Adipose tissue (tissue), 3 donors: Measurements from ENCODE around the gene ANKRD12. TPM values are rescaled to one million over a fixed set of nuclear protein-coding genes. Genes with fewer than 3 reads are reported as not detected.

Experiments
- H3K27ac ChIP-seq: one replicate; pipeline ENCODE4 v1.5.1; 2013; ENCODE audit warnings: low read depth, low read length
- WGBS, 3 donors: extraction: QIAGEN DNeasy Blood & Tissue Kit; methylation state at CpG; one replicate each; pipeline ENCODE4 v1.1.7; 2013; 5-methylcytosine and 5-hydroxymethylcytosine counted together
- polyA plus RNA-seq, 3 donors: library from polyadenylated mRNA; stranded (reverse); fragments of 200-250 nt; gene quantifications; one replicate each; pipeline ENCODE4 v1.2.3, GENCODE V29; 2013
- donor health status: healthy with polysubstance abuse.
- donor health status: Bipolar disorder and iron deficiency.
- donor health status: healthy.

Gene ANKRD12
- polyA plus RNA-seq, 3 donors = 5.4 to 8.1 (median 5.8) TPM

- H3K27ac ChIP-seq = no peak overlapping the region
- WGBS, 3 donors = 10 to 23% (median 19%) methylated on average over 5 of the region's 5 CpGs
Observed at GRCh38 chr18:9104244-9104901, 32.2 kb upstream of the ANKRD12 start.

GRCh38 chr18:9105420-9105819, 31.2 kb upstream of the ANKRD12 start:
- no peak overlapping the region for H3K27ac ChIP-seq
- 49 to 62% (median 62%) methylated on average over 3 of the region's 3 CpGs for WGBS, 3 donors

DNA sequence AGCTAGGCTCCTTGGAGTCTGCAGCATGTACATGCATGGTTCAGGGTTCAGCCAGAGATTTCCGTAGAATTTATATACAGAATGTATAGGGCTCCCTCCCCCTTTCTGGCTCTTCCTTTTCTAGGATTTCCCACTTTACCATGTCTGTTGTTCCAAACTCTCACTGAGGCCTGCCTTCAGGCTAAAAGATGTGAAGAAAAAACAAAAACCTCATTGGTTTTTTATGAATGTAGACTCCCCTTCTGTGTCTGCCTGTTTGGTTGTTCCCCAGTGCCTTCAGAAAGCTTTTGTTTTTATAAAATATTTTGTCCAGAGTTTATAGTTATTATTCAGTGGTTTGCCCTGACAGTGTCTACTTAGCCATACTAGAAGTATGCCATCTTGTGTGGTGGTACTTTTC, 30.5 kb upstream of the ANKRD12 start:
- WGBS, 3 donors = 56 to 90% (median 66%) methylated on average over 1 of the region's 1 CpG
- no peak overlapping the region for H3K27ac ChIP-seq

- no peak overlapping the region for H3K27ac ChIP-seq
- WGBS, 3 donors = 24 to 32% (median 27%) methylated on average over 4 of the region's 4 CpGs
Observed at GRCh38 chr18:9106800-9107584, 29.6 kb upstream of the ANKRD12 start.

- 80 to 93% (median 91%) methylated on average over 2 of the region's 2 CpGs for WGBS, 3 donors
- no peak overlapping the region for H3K27ac ChIP-seq
Observed at GRCh38 chr18:9108911-9109310, 27.7 kb upstream of the ANKRD12 start.

DNA sequence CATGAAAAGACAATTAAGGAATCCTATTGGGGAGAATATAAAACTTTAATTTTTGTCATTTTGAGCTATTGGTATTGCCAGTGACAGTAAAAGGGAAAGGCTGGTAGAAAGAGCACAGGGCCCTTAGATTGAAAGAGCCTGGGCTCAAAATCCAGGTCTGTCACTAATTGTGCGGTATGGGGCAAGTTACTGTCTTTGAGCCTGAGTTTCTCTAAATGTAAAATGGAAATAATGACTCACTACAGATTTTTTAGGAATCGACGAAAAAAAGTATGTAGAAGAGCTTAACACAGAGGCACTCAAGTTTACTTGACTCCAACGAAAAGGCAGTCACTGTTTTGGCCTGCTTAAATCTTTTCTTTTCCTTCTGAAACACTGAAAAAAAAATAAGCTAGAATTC, 27.1 kb upstream of the ANKRD12 start:
- H3K27ac ChIP-seq = no peak overlapping the region
- 57 to 73% (median 65%) methylated on average over 4 of the region's 4 CpGs for WGBS, 3 donors

GRCh38 chr18:9113468-9114149, 23.0 kb upstream of the ANKRD12 start:
- no peak overlapping the region for H3K27ac ChIP-seq
- WGBS, 3 donors = 62 to 78% (median 63%) methylated on average over 7 of the region's 7 CpGs

- no peak overlapping the region for H3K27ac ChIP-seq
Observed at GRCh38 chr18:9115984-9116383, 20.6 kb upstream of the ANKRD12 start.

DNA sequence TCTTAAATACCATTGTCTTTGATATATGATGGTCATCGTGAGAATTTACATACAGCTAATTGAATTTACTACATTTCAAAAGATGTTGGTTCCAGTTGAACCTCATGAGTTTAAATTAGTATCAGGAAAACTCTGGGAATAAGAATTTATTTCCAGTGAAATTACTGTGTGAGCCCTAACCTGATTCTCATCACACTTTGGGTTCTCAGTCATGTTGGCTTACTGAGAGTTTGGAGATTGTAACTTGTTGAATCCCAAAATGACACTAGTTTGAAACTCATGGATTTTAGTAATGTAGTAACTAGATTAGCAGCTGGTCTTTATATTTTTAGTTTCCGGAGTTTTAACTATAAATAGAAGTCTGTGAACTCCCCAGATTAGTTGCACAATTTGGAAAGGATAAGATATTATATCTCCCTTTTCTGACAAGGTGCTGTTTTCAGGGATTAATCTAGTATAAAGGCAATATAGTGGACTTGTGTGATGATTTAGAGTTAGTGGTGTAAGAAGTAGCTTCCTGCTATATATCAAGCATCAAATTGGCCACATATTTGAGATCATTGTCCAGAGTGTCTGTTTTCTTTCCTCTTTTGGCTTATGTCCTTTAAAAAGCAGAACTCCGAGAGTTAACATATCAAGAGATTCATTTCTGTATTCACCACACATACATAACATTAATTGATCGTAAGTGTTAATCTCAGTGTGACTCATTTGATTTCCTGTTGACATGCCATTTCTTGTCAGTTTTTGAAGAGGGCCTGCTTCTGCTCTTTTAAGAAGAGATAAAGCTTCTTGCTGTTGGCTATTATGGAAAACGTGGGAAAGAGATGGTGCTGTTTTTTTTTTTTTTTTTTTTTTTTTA, 18.4 kb upstream of the ANKRD12 start:
- no peak overlapping the region for H3K27ac ChIP-seq
- WGBS, 3 donors = 29 to 36% (median 32%) methylated on average over 5 of the region's 5 CpGs

GRCh38 chr18:9120796-9121195, 15.8 kb upstream of the ANKRD12 start:
- WGBS, 3 donors = 27 to 56% (median 32%) methylated on average over 1 of the region's 1 CpG

GRCh38 chr18:9123520-9123919, 13.1 kb upstream of the ANKRD12 start:
- no peak overlapping the region for H3K27ac ChIP-seq
- WGBS, 3 donors = 96 to 99% (median 98%) methylated on average over 2 of the region's 2 CpGs

More at GRCh38 chr18:9120796-9121195, 15.8 kb upstream of the ANKRD12 start:
- no peak overlapping the region for H3K27ac ChIP-seq

DNA sequence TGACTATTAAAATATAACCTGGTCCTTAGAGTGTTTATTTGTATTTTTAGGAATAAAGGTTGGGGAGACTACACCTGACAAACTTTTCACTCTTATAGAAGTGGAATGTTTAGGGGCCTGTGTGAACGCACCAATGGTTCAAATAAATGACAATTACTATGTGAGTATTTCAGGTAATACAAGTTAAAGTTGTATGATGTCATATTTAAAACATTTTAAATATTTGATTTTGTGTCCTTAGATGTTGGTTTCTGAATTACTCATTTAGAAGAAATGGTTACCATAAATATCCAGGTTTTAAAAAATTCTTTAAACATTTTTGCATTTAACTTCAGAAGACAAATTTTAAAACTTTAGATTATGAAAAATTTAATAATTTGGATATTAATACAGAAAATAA, 11.8 kb upstream of the ANKRD12 start:
- no peak overlapping the region for H3K27ac ChIP-seq
- 81 to 96% (median 93%) methylated on average over 1 of the region's 1 CpG for WGBS, 3 donors

- WGBS, 3 donors = 75 to 85% (median 84%) methylated on average over 3 of the region's 3 CpGs
- H3K27ac ChIP-seq = no peak overlapping the region
Observed at GRCh38 chr18:9126337-9126736, 10.2 kb upstream of the ANKRD12 start.

- WGBS, 3 donors = 80 to 92% (median 86%) methylated on average over 4 of the region's 4 CpGs
- no peak overlapping the region for H3K27ac ChIP-seq
Observed at GRCh38 chr18:9130195-9130594, 6.4 kb upstream of the ANKRD12 start.

GRCh38 chr18:9130806-9131205, 5.8 kb upstream of the ANKRD12 start:
- H3K27ac ChIP-seq = no peak overlapping the region
- 51 to 68% (median 67%) methylated on average over 2 of the region's 2 CpGs for WGBS, 3 donors

GRCh38 chr18:9132628-9133027, 4.0 kb upstream of the ANKRD12 start:
- H3K27ac ChIP-seq = no peak overlapping the region
- WGBS, 3 donors = 97 to 100% (median 98%) methylated on average over 4 of the region's 4 CpGs

GRCh38 chr18:9133225-9133624, 3.4 kb upstream of the ANKRD12 start:
- no peak overlapping the region for H3K27ac ChIP-seq
- 76 to 93% (median 89%) methylated on average over 2 of the region's 2 CpGs for WGBS, 3 donors

DNA sequence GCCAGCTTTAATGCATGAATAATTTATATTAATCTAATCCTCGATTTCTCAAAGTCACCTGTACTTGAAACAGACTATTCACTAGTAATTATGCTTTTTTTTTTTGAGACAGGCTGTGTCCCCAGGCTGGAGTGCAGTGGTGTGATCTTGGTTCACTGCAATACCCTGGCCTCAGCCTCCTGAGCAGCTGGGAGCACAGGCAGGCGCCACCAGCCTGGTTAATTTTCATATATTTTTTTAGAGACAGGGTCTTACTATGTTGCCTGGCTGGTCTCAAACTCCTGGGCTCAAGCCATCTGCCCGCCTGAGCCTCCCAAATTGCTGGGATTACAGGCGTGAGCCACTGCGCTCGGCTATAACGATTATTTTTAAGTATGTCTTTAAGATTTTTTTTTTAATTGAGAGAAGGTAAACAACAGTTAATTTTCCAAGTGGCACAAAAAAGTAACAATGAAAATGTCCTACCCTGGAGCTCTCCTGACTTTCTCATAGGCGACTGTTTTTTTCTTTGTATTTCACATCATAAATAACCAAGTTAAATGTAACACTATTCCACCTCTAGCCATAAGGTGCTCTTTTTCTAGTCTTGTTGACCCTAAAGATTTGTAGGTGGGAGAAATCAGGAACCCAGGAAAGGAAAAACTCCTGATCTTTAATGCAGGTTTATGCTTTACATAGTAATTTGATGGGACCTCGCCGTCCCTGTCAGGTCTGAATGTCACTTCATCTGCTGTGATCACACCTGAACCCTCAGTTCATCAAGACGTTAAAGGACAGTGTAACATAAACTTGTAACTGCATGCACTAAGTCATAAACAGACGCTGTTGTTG, 1.3 kb upstream of the ANKRD12 start:
- WGBS, 3 donors = 52 to 65% (median 64%) methylated on average over 12 of the region's 12 CpGs
- no peak overlapping the region for H3K27ac ChIP-seq
